Measurements from ENCODE around the gene AUNIP.
"Not testable (repeated sequence)": the region's sequence is repeated elsewhere in the genome, so short reads cannot be mapped to it uniquely, and the experiment has no call there.

The AUNIP gene

GRCh38 chr1:25864434-25864833, 5.2 kb upstream of the AUNIP start:
- no peak for DNase-seq (ENCODE audit: low spot score)

GRCh38 chr1:25863486-25864262, 4.4 kb upstream of the AUNIP start:
- no peak for DNase-seq (ENCODE audit: low spot score)

- no peak for DNase-seq (ENCODE audit: low spot score)
Measured at GRCh38 chr1:25862785-25863485, 3.7 kb upstream of the AUNIP start.

- peak; percentile 37 for DNase-seq (ENCODE audit: low spot score)
Measured at GRCh38 chr1:25861316-25862286, 2.3 kb upstream of the AUNIP start.

- no peak for DNase-seq (ENCODE audit: low spot score)
Measured at GRCh38 chr1:25858494-25858893, 763 bp downstream of the AUNIP start.

GRCh38 chr1:25856856-25857255, 2.4 kb downstream of the AUNIP start:
- DNase-seq (ENCODE audit: low spot score) = no peak

GRCh38 chr1:25854554-25854953, 4.7 kb downstream of the AUNIP start:
- DNase-seq (ENCODE audit: low spot score) = no peak

- DNase-seq (ENCODE audit: low spot score) = no peak
Measured at GRCh38 chr1:25848531-25848930, 10.7 kb downstream of the AUNIP start.

- no peak for DNase-seq (ENCODE audit: low spot score)
Measured at GRCh38 chr1:25847929-25848328, 11.3 kb downstream of the AUNIP start.

GRCh38 chr1:25845664-25846063, 13.6 kb downstream of the AUNIP start:
- DNase-seq (ENCODE audit: low spot score) = no peak

- DNase-seq (ENCODE audit: low spot score) = no peak
Measured at GRCh38 chr1:25844536-25845337, 14.5 kb downstream of the AUNIP start.

GRCh38 chr1:25843483-25843882, 15.8 kb downstream of the AUNIP start:
- no peak for DNase-seq (ENCODE audit: low spot score)

- DNase-seq (ENCODE audit: low spot score) = not testable (repeated sequence)
Measured at GRCh38 chr1:25839808-25840207, 19.4 kb downstream of the AUNIP start.

- no peak for DNase-seq (ENCODE audit: low spot score)
Measured at GRCh38 chr1:25837262-25837875, 21.9 kb downstream of the AUNIP start.

GRCh38 chr1:25836695-25837094, 22.6 kb downstream of the AUNIP start:
- DNase-seq (ENCODE audit: low spot score) = no peak

- DNase-seq (ENCODE audit: low spot score) = no peak
Measured at GRCh38 chr1:25834894-25835293, 24.4 kb downstream of the AUNIP start.

- no peak for DNase-seq (ENCODE audit: low spot score)
Measured at GRCh38 chr1:25833158-25833557, 26.1 kb downstream of the AUNIP start.

- DNase-seq (ENCODE audit: low spot score) = no peak
Measured at GRCh38 chr1:25832336-25833037, 26.8 kb downstream of the AUNIP start.

- no peak for DNase-seq (ENCODE audit: low spot score)
Measured at GRCh38 chr1:25831569-25832196, 27.6 kb downstream of the AUNIP start.

GRCh38 chr1:25829046-25829445, 30.2 kb downstream of the AUNIP start:
- no peak for DNase-seq (ENCODE audit: low spot score)

Data from pons (tissue), 1 donor.